Stimulated activated CD4-positive, alpha-beta T cell treated with anti-CD3 and anti-CD28 coated beads, TNF-alpha, amount 100 ng/mL, for 4 hours (primary cell): ENCODE measurements around the gene GOLGA3.

Source experiments
- DNase-seq, 3 experiments: peaks; one replicate each; pipeline ENCODE4 v3.0.0-alpha.2; 2020; ENCODE audit warnings: low read depth in 3 of 3

The GOLGA3 gene

GRCh38 chr12:132720606-132721345, 107.9 kb downstream of the GOLGA3 start:
- DNase-seq, result no peak

GRCh38 chr12:132719954-132720324, 108.7 kb downstream of the GOLGA3 start:
- DNase-seq, result no peak

- DNase-seq, result no peak
These were observed 109.3 kb downstream of the GOLGA3 start for GRCh38 chr12:132719141-132719953.
